Effector CD4-positive, alpha-beta T cell (primary cell): ENCODE results near the gene PELI2.

Experiments used
- DNase-seq: peaks from one replicate; pipeline ENCODE4 v3.0.0-alpha.2; 2020

The PELI2 gene

GRCh38 chr14:56176530-56176929 lies 58.3 kb downstream of the PELI2 start:
- no peak for DNase-seq

- no peak for DNase-seq
These were observed 58.8 kb downstream of the PELI2 start for GRCh38 chr14:56177036-56177435.

GRCh38 chr14:56180754-56181542 lies 62.7 kb downstream of the PELI2 start:
- no peak for DNase-seq

GRCh38 chr14:56181681-56182085 lies 63.5 kb downstream of the PELI2 start:
- DNase-seq = no peak

- DNase-seq = no peak
These were observed 64.2 kb downstream of the PELI2 start for GRCh38 chr14:56182410-56182809.

GRCh38 chr14:56183631-56184157 lies 65.5 kb downstream of the PELI2 start:
- no peak for DNase-seq

- DNase-seq = no peak
These were observed 67.8 kb downstream of the PELI2 start for GRCh38 chr14:56185992-56186391.

GRCh38 chr14:56187736-56188135 lies 69.5 kb downstream of the PELI2 start:
- DNase-seq = no peak

GRCh38 chr14:56189307-56189706 lies 71.1 kb downstream of the PELI2 start:
- DNase-seq = no peak

GRCh38 chr14:56193347-56193746 lies 75.1 kb downstream of the PELI2 start:
- DNase-seq = no peak

- DNase-seq = no peak
These were observed 75.8 kb downstream of the PELI2 start for GRCh38 chr14:56194042-56194441.

GRCh38 chr14:56195223-56195622 lies 77.0 kb downstream of the PELI2 start:
- DNase-seq = no peak

GRCh38 chr14:56195704-56196103 lies 77.5 kb downstream of the PELI2 start:
- DNase-seq = no peak

GRCh38 chr14:56196274-56196673 lies 78.1 kb downstream of the PELI2 start:
- no peak for DNase-seq

GRCh38 chr14:56197150-56197549 lies 78.9 kb downstream of the PELI2 start:
- no peak for DNase-seq

GRCh38 chr14:56198438-56198837 lies 80.2 kb downstream of the PELI2 start:
- no peak for DNase-seq

- DNase-seq = no peak
These were observed 81.1 kb downstream of the PELI2 start for GRCh38 chr14:56199095-56199981.

GRCh38 chr14:56199982-56200577 lies 81.9 kb downstream of the PELI2 start:
- no peak for DNase-seq

GRCh38 chr14:56202256-56202655 lies 84.0 kb downstream of the PELI2 start:
- no peak for DNase-seq

- no peak for DNase-seq
These were observed 87.7 kb downstream of the PELI2 start for GRCh38 chr14:56205881-56206280.

- no peak for DNase-seq
These were observed 88.4 kb downstream of the PELI2 start for GRCh38 chr14:56206596-56206995.

GRCh38 chr14:56207626-56208292 lies 89.5 kb downstream of the PELI2 start:
- no peak for DNase-seq

GRCh38 chr14:56208520-56208919 lies 90.3 kb downstream of the PELI2 start:
- DNase-seq = no peak
